Astrocyte of the cerebellum (primary cell): ENCODE results near the gene TIAL1.
"Not testable (repeated sequence)": the region's sequence is repeated elsewhere in the genome, so short reads cannot be mapped to it uniquely, and the experiment has no call there.

ENCODE experiments used
- DNase-seq: peaks from one replicate; pipeline ENCODE4 v3.0.0-alpha.2; 2011; ENCODE audit warnings: low read depth
- H3K4me3 ChIP-seq: 2 replicates; pipeline ENCODE4 v1.5.1; 2011; ENCODE audit warnings: mild to moderate bottlenecking, low read depth, low read length, moderate library complexity
- in situ Hi-C: cut with HindIII; loops from 2 replicates; pipeline ENCODE4 v1.10.0; 2017; ENCODE audit warnings: low sequenced_read_pairs
- TF ChIP-seq, protein P1 (sequence below): IDR thresholded peaks from 2 replicates; pipeline ENCODE4 v1.5.1; 2012; ENCODE audit warnings: low read length, low read depth, moderate library complexity, mild to moderate bottlenecking; ENCODE audit errors: missing control alignments

Gene TIAL1

DNA sequence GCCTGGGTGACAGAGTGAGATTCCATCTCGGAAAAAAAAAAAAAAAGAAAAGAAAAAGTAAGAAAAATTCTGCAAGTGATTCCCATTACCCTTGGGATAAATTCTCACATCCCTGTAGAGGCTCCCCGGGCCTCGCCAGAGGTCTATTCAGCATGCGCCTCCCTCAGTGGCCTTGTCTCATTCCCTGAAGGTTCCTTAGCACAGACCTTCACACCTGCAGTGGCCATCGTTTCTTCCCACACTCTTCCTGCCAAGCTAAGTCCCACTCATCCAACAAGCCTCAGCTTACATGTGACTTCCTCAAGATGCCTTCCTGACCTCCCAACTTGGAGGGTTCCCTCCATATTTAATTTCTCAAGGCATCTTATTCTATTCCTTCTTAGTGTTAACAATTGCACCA is 33.5 kb upstream of the TIAL1 start:
- in situ Hi-C loops = no loop called here
- no peak overlapping the region for H3K4me3 ChIP-seq
- no peak for DNase-seq
- TF ChIP-seq, protein P1, sequence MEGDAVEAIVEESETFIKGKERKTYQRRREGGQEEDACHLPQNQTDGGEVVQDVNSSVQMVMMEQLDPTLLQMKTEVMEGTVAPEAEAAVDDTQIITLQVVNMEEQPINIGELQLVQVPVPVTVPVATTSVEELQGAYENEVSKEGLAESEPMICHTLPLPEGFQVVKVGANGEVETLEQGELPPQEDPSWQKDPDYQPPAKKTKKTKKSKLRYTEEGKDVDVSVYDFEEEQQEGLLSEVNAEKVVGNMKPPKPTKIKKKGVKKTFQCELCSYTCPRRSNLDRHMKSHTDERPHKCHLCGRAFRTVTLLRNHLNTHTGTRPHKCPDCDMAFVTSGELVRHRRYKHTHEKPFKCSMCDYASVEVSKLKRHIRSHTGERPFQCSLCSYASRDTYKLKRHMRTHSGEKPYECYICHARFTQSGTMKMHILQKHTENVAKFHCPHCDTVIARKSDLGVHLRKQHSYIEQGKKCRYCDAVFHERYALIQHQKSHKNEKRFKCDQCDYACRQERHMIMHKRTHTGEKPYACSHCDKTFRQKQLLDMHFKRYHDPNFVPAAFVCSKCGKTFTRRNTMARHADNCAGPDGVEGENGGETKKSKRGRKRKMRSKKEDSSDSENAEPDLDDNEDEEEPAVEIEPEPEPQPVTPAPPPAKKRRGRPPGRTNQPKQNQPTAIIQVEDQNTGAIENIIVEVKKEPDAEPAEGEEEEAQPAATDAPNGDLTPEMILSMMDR = no peak

DNA sequence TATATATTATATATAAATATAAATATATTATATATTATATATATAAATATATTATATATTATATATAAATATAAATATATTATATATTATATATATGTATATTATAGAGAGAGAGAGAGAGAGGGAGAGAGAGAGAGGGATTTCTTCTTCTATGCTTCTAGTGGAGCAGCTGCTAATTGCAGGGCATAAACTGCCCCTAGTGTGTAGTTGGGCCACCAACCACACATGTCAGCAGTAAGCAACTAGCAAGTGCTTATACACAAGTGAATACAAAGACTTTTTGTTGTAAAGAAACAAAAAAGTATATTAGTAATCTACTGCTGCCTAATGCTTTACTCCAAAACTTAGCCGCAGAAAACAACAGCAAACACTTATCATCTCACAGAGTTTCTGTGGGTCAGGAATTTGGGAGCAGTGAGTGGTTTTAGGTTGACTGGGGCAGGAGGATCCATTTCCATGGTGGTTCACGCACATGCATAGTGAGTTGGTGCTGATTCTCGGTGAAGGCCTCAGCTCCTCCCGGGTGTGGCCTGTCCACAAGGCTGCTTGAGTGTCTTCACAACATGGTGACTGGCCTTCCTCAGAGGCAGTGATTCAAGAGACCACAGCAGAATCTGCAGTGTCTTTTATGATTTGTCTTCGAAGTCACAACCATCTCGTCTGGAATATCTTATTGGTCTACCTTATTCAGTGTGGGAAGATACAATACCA is 29.0 kb upstream of the TIAL1 start:
- DNase-seq = no peak
- in situ Hi-C loops = no loop called here
- TF ChIP-seq, protein P1 = no peak
- H3K4me3 ChIP-seq = no peak overlapping the region

GRCh38 chr10:119621078-119621384 is 24.3 kb upstream of the TIAL1 start:
- DNase-seq = no peak
- in situ Hi-C loops = no loop called here
- TF ChIP-seq, protein P1 = no peak
- no peak overlapping the region for H3K4me3 ChIP-seq

GRCh38 chr10:119620241-119621077 is 23.7 kb upstream of the TIAL1 start:
- DNase-seq = no peak
- H3K4me3 ChIP-seq = no peak overlapping the region
- TF ChIP-seq, protein P1 = no peak
- in situ Hi-C loops = no loop called here

DNA sequence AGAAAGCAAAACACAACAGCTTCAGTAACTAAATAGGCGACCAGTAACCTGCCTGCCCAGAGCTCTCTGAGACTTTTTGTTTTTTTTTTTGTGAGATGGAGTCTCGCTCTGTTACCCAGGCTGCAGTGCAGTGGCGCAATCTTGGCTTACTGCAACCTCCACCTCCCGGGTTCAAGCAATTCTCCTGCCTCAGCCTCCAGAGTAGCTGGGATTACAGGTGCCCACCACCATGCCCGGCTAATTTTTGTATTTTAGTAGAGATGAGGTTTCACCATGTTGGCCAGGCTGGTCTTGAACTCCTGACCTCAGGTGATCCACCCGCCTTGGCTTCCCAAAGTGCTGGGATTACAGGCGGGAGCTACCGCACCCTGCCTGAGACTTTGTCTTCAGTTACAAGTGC is 23.0 kb upstream of the TIAL1 start:
- DNase-seq, in situ Hi-C loops, H3K4me3 ChIP-seq: not testable (repeated sequence)

DNA sequence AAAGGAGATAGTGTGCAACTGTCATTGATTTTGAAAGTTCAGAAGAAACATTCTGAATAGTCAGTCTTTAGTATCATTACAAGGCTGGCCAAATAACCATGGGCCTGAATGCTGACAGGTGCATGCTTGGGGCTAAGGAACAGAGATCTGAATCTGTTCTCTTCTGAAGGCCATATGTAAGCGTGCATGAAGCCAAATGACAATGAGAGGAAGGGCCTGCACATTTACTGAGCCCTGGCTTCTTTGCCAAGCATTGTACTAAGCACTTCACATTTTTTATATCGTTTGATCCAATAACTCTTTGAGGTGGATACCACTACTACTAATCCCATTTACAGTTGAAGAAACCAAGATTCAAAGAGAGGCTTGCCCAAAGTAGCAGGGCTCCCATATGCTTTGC is 22.5 kb upstream of the TIAL1 start:
- H3K4me3 ChIP-seq = no peak overlapping the region
- TF ChIP-seq, protein P1 = no peak
- DNase-seq = no peak
- in situ Hi-C loops = no loop called here
